ENCODE results near the gene DNAAF2. TPM values are rescaled to one million over a fixed set of nuclear protein-coding genes. Genes with fewer than 3 reads are reported as not detected.

The DNAAF2 gene
- total RNA-seq, 4 donors from 2014 or later: 5.0 to 11.6 (median 9.6) TPM

DNA sequence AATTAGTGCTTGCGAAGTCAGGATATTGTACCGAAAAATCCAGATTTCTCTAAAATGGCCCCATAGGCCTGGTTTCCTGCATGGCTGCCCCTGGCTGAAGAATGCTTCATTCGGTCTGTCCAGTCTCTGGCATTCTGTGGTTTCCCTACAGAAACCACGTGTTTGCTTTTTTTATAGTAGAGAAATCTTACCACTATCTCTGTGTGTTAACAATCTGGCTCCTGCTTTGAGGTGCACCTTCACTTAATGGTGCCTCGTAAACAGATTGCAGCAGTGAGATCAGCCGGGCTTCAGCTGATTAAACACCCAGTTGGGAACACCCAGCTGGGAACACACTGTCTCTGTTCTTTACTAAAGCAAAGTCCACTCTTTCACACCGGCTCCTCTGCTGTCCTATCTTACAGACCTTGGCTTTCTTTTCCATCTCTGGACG is 6.7 kb upstream of the DNAAF2 start:
- no peak for DNase-seq
- WGBS, 2 donors: 75 to 78% methylated on average over 8 of the region's 8 CpGs
- Histone ChIP-seq H3K36me3 (peaks cover 0 to 22% (median 0%) of the 10 kb centered on the region in 3 donors), H3K9me3 (no peaks in the 10 kb centered on the region), H3K4me1 (peaks cover 0 to 29% (median 5%) of the 10 kb centered on the region in 3 donors), H3K27ac (peak overlapping the region in 3 of 4 donors; percentile 4 to 19 (median 5)), H3K4me3 (no peak overlapping the region), H3K27me3 (no peaks in the 10 kb centered on the region)
- TF ChIP-seq POLR2A (IDR thresholded peaks at IDR 0.05): no peak
- TF ChIP-seq, protein P1, sequence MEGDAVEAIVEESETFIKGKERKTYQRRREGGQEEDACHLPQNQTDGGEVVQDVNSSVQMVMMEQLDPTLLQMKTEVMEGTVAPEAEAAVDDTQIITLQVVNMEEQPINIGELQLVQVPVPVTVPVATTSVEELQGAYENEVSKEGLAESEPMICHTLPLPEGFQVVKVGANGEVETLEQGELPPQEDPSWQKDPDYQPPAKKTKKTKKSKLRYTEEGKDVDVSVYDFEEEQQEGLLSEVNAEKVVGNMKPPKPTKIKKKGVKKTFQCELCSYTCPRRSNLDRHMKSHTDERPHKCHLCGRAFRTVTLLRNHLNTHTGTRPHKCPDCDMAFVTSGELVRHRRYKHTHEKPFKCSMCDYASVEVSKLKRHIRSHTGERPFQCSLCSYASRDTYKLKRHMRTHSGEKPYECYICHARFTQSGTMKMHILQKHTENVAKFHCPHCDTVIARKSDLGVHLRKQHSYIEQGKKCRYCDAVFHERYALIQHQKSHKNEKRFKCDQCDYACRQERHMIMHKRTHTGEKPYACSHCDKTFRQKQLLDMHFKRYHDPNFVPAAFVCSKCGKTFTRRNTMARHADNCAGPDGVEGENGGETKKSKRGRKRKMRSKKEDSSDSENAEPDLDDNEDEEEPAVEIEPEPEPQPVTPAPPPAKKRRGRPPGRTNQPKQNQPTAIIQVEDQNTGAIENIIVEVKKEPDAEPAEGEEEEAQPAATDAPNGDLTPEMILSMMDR (IDR thresholded peaks at IDR 0.05): no peak
- intact Hi-C loops (cut with DNase I): no loop called here

DNA sequence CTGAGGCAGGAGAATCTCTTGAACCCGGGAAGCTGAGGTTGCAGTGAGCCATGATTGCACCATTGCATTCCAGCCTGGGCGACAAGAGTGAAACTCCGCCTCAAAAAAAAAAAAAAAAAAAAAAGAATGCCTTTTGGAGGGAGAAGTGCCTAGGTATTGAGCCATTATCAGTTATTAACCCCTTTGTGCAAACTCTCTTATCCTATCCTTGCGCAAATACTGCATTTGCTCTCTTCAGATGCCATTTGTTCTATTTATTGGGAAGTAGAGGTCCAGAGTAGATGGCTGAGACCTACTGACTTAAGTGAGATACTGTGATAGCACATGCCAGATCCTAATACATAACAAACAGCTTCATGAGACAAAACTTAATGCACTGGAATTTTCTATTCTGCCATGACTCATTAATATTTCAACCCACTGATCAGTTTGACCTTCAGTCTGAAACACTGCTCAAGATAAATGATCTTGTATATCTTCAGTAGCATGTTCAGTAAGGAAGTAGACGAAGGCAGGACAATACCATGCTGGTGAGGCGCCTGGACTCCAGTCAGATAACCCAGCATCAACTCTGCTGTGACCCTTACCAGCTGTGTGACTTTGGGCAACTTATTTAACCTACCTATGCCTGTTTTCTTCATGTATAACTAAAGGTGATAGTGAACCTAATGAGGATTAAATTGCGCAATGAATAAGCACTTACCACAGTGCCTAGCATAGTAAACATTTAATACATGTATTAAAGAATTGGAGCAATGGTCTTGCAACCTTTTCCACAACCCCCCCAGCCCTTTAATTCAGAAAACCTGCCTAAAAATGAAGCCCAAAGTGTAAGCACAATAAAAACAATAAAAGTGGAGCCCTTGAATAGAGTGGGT is 5.7 kb upstream of the DNAAF2 start:
- no peak for DNase-seq
- intact Hi-C loops (cut with DNase I): no loop called here
- Histone ChIP-seq H3K4me1 (peaks cover 3 to 38% (median 14%) of the 10 kb centered on the region in 3 donors), H3K36me3 (peaks cover 0 to 28% (median 0%) of the 10 kb centered on the region in 3 donors), H3K4me3 (no peak overlapping the region), H3K9me3 (no peaks in the 10 kb centered on the region), H3K27me3 (no peaks in the 10 kb centered on the region), H3K27ac (peak overlapping the region in 1 of 4 donors; percentile 19)
- 85 to 92% methylated on average over 7 of the region's 7 CpGs for WGBS, 2 donors
- TF ChIP-seq POLR2A (IDR thresholded peaks at IDR 0.05): no peak
- TF ChIP-seq, protein P1 (IDR thresholded peaks at IDR 0.05): no peak

DNA sequence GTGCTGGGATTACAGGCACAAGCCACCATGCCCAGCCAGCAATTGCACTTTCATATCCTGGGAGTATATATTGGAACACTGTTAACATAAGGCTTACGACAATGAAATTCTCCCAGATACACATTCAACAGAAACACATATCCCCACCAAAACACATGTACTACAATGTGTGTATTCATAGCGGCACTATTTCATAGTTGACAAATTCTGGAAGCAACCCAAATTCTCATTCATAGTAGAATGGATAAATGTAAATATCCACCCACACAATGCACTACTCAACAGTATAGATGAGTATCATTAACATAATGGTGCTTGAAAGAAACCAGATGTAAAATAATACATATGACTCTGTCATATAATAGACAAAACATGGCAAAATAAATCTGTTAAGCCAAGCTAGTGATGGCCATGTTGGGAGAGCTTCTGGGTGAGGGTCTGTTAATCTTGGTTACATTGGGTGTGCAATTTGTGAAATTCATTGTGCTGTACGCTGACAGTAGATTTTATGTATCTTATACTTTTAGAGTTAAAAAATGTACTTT is 2.6 kb upstream of the DNAAF2 start:
- H3K4me1 ChIP-seq: peaks cover 3 to 55% (median 14%) of the 10 kb centered on the region in 3 donors
- H3K27me3 ChIP-seq: no peaks in the 10 kb centered on the region
- WGBS, 2 donors: 79% methylated on average over 3 of the region's 3 CpGs
- intact Hi-C loops (cut with DNase I): no loop called here
- no peak overlapping the region for H3K4me3 ChIP-seq
- H3K36me3 ChIP-seq: peaks cover 0 to 28% (median 0%) of the 10 kb centered on the region in 3 donors
- DNase-seq: no peak
- no peak overlapping the region for H3K27ac ChIP-seq
- H3K9me3 ChIP-seq: no peaks in the 10 kb centered on the region
- TF ChIP-seq, protein P1 (IDR thresholded peaks at IDR 0.05): no peak
- TF ChIP-seq POLR2A (IDR thresholded peaks at IDR 0.05): no peak

DNA sequence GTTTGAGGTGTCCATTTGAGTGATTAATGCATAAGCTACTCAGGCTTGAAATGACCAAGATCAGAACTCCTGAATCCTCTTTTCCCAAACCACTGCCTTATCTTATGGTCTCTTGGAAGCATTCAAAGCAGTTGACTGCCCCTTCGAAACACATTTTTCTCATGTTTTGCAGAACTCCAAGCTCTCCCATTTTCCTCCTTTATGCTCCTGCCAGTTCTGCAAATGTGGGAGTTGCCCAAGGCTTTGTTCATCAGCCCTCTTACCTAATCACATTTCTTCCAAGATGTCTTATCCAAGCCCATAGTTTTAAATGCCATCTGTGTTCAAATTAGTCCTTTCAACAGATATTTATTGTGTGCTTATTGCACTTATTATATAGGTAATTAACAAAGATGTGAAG is 1.8 kb upstream of the DNAAF2 start:
- peak overlapping the region in 1 of 4 donors; percentile 14 for H3K27ac ChIP-seq
- peaks cover 0 to 28% (median 0%) of the 10 kb centered on the region in 3 donors for H3K36me3 ChIP-seq
- H3K4me1 ChIP-seq: peaks cover 3 to 60% (median 20%) of the 10 kb centered on the region in 3 donors
- no peak for DNase-seq
- H3K9me3 ChIP-seq: no peaks in the 10 kb centered on the region
- intact Hi-C loops (cut with DNase I): no loop called here
- H3K4me3 ChIP-seq: no peak overlapping the region
- TF ChIP-seq, protein P1 (IDR thresholded peaks at IDR 0.05): no peak
- no peak for TF ChIP-seq POLR2A (IDR thresholded peaks at IDR 0.05)
- 79 to 96% methylated on average over 1 of the region's 1 CpG for whole genome bisulfite sequencing, 2 donors
- H3K27me3 ChIP-seq: no peaks in the 10 kb centered on the region
